ENCODE results near the gene SORBS1.

DNA sequence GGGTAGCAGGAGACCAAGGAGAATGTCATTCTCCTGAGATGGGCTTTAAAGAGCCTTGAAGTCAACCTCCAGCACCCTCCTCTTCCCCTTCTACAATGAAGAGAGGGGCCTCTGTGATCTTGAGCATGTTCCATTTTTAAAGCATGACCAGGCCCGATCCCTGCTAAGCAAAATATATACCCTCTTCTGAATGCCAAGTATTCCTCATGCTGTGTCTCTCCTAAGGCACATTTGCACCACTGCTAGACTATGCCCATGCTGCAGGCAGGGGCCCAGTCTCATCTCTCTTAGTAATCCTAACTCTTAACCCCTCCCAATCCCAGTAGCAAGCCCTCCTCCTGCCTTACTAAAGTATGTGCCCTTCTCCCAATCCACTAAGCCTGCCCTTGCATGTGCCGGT lies 18.4 kb downstream of the SORBS1 start:
- TF ChIP-seq, protein P1, sequence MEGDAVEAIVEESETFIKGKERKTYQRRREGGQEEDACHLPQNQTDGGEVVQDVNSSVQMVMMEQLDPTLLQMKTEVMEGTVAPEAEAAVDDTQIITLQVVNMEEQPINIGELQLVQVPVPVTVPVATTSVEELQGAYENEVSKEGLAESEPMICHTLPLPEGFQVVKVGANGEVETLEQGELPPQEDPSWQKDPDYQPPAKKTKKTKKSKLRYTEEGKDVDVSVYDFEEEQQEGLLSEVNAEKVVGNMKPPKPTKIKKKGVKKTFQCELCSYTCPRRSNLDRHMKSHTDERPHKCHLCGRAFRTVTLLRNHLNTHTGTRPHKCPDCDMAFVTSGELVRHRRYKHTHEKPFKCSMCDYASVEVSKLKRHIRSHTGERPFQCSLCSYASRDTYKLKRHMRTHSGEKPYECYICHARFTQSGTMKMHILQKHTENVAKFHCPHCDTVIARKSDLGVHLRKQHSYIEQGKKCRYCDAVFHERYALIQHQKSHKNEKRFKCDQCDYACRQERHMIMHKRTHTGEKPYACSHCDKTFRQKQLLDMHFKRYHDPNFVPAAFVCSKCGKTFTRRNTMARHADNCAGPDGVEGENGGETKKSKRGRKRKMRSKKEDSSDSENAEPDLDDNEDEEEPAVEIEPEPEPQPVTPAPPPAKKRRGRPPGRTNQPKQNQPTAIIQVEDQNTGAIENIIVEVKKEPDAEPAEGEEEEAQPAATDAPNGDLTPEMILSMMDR (IDR thresholded peaks at IDR 0.05): no peak
- no peak for TF ChIP-seq POLR2A (IDR thresholded peaks at IDR 0.05)
- no peak for TF ChIP-seq POLR2AphosphoS5 (IDR thresholded peaks at IDR 0.05)

Measured in suprapubic skin (tissue), 4 donors.